ENCODE measurements around the gene KIAA1671. TPM values are rescaled to one million over a fixed set of nuclear protein-coding genes. Genes with fewer than 3 reads are reported as not detected.

Gene KIAA1671
- total RNA-seq, 1 donor from 2014 or later: 62.1 TPM

DNA sequence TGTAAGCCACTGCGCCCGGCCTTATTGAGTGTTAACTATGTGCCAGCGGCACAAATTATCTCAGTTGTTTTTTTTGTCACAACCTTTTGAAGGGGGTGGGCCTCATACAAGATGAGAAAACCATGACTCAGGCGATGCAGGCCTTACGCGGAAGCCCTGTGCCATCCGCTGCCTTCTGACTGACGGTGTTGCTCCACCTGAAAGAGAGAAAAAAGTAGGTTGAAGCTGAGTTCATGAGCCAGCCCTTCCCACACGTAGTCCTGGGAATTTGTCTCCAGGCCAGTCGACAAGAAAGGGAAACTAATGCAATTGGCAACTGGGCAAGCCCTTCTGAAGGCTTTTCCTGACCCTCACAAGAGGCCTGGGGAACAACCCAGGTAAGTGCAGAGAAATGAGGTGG is 150.2 kb downstream of the KIAA1671 start:
- Mint-ChIP-seq H3K27me3 (no peaks in the 10 kb centered on the region), H3K9me3 (ENCODE audit: low read depth) (no peaks in the 10 kb centered on the region), H3K4me3 (ENCODE audit: low read depth) (no peak overlapping the region), H3K4me1 (ENCODE audit: low read depth) (peaks cover 4% of the 10 kb centered on the region), H3K36me3 (ENCODE audit: insufficient read depth) (no peaks in the 10 kb centered on the region), H3K27ac (no peak overlapping the region)
- no peak for DNase-seq (ENCODE audit: low spot score, unreplicated experiment)
- TF ChIP-seq, protein P1, sequence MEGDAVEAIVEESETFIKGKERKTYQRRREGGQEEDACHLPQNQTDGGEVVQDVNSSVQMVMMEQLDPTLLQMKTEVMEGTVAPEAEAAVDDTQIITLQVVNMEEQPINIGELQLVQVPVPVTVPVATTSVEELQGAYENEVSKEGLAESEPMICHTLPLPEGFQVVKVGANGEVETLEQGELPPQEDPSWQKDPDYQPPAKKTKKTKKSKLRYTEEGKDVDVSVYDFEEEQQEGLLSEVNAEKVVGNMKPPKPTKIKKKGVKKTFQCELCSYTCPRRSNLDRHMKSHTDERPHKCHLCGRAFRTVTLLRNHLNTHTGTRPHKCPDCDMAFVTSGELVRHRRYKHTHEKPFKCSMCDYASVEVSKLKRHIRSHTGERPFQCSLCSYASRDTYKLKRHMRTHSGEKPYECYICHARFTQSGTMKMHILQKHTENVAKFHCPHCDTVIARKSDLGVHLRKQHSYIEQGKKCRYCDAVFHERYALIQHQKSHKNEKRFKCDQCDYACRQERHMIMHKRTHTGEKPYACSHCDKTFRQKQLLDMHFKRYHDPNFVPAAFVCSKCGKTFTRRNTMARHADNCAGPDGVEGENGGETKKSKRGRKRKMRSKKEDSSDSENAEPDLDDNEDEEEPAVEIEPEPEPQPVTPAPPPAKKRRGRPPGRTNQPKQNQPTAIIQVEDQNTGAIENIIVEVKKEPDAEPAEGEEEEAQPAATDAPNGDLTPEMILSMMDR (IDR thresholded peaks at IDR 0.05; ENCODE audit: unreplicated experiment): no peak

DNA sequence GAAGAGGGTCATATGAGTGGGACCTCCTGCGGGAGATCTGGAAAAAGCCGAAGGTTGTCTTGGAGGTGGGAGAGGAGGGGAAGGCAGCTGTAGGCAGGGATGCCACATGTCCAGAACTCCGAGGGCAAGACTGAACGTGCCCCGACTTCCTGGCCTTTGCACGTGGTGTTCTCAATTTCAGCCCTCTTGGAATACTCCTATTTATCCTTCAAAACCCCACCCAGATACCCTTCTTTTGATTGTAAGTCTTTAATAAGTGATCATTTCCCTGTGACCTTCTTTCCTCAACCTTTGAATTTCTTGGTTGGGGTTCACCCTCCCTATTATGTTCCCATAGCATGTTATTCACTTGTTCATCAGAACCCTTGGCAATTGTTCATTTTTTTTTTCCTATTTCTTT is 151.9 kb downstream of the KIAA1671 start:
- DNase-seq (ENCODE audit: low spot score, unreplicated experiment): no peak
- H3K4me1 Mint-ChIP-seq (ENCODE audit: low read depth): peaks cover 4% of the 10 kb centered on the region
- no peaks in the 10 kb centered on the region for H3K27me3 Mint-ChIP-seq
- peaks cover 3% of the 10 kb centered on the region for H3K36me3 Mint-ChIP-seq (ENCODE audit: insufficient read depth)
- H3K4me3 Mint-ChIP-seq (ENCODE audit: low read depth): no peak overlapping the region
- H3K9me3 Mint-ChIP-seq (ENCODE audit: low read depth): no peaks in the 10 kb centered on the region
- TF ChIP-seq, protein P1 (IDR thresholded peaks at IDR 0.05; ENCODE audit: unreplicated experiment): no peak
- no peak overlapping the region for H3K27ac Mint-ChIP-seq

GRCh38 chr22:25105817-25106650 is 153.5 kb downstream of the KIAA1671 start:
- no peak overlapping the region for H3K27ac Mint-ChIP-seq
- no peak for DNase-seq (ENCODE audit: low spot score, unreplicated experiment)
- H3K4me1 Mint-ChIP-seq (ENCODE audit: low read depth): peaks cover 12% of the 10 kb centered on the region
- no peaks in the 10 kb centered on the region for H3K27me3 Mint-ChIP-seq
- H3K4me3 Mint-ChIP-seq (ENCODE audit: low read depth): no peak overlapping the region
- H3K9me3 Mint-ChIP-seq (ENCODE audit: low read depth): no peaks in the 10 kb centered on the region
- TF ChIP-seq, protein P1 (IDR thresholded peaks at IDR 0.05; ENCODE audit: unreplicated experiment): no peak
- H3K36me3 Mint-ChIP-seq (ENCODE audit: insufficient read depth): peaks cover 3% of the 10 kb centered on the region

- H3K36me3 Mint-ChIP-seq (ENCODE audit: insufficient read depth): peaks cover 3% of the 10 kb centered on the region
Measured at GRCh38 chr22:25109878-25110595, 157.5 kb downstream of the KIAA1671 start.

DNA sequence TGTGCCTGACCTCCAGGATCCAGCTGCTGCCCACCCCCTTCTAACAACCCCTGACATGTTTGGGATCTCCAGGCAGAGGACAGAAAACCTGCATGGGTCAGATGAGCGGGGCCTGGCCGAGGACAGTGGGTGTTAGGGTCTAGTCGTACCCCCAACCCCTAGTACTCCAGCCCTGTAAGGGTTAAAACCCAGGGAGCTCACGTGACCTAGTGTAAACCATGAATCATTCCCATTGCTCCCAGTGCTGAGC is 158.0 kb downstream of the KIAA1671 start:
- Mint-ChIP-seq H3K27me3 (no peaks in the 10 kb centered on the region), H3K36me3 (ENCODE audit: insufficient read depth) (peaks cover 3% of the 10 kb centered on the region), H3K4me3 (ENCODE audit: low read depth) (peak overlapping the region; percentile 72), H3K4me1 (ENCODE audit: low read depth) (peaks cover 41% of the 10 kb centered on the region), H3K27ac (peak overlapping the region; percentile 97), H3K9me3 (ENCODE audit: low read depth) (no peaks in the 10 kb centered on the region)
- DNase-seq (ENCODE audit: low spot score, unreplicated experiment): no peak
- TF ChIP-seq, protein P1 (IDR thresholded peaks at IDR 0.05; ENCODE audit: unreplicated experiment): no peak

More at GRCh38 chr22:25109878-25110595, 157.5 kb downstream of the KIAA1671 start:
- Mint-ChIP-seq H3K27me3 (no peaks in the 10 kb centered on the region), H3K9me3 (ENCODE audit: low read depth) (no peaks in the 10 kb centered on the region), H3K4me1 (ENCODE audit: low read depth) (peaks cover 36% of the 10 kb centered on the region), H3K4me3 (ENCODE audit: low read depth) (peak overlapping the region; percentile 72), H3K27ac (peak overlapping the region; percentile 97)
- TF ChIP-seq, protein P1 (IDR thresholded peaks at IDR 0.05; ENCODE audit: unreplicated experiment): no peak
- DNase-seq (ENCODE audit: low spot score, unreplicated experiment): no peak
